HS-27A (cell line): ENCODE data around the gene TCN2.
A peak's percentile ranks its signal among the peaks of the same experiment; 100 is the strongest.
"Not testable (repeated sequence)": the region's sequence is repeated elsewhere in the genome, so short reads cannot be mapped to it uniquely, and the experiment has no call there.

ENCODE experiments used
- DNase-seq: peaks from one replicate; pipeline ENCODE4 v3.0.0-alpha.2; 2012; ENCODE audit warnings: low read depth, missing footprints

TCN2 gene

GRCh38 chr22:30578481-30578880, 28.5 kb upstream of the TCN2 start:
- DNase-seq = no peak

DNA sequence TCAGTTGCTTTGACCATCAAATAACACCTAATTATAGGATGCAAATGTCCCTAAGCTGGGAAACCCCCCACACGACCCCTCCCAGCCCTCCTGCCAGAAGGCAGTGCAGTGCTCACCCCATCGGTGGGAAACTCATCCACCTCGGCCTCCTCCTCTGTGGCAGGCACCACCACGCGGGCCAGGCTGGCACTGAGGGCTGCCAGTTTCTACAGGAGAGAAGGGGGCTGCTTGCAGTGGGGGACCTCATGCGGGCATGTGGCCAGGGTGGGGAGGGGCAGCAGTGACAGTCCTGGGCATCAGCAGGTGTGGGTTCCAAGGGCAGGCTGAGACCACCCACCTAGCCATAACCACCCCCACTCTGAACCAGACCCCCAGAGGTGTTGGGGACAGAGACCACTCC, 26.1 kb upstream of the TCN2 start:
- DNase-seq = no peak

GRCh38 chr22:30582051-30582450, 24.9 kb upstream of the TCN2 start:
- DNase-seq = no peak

DNA sequence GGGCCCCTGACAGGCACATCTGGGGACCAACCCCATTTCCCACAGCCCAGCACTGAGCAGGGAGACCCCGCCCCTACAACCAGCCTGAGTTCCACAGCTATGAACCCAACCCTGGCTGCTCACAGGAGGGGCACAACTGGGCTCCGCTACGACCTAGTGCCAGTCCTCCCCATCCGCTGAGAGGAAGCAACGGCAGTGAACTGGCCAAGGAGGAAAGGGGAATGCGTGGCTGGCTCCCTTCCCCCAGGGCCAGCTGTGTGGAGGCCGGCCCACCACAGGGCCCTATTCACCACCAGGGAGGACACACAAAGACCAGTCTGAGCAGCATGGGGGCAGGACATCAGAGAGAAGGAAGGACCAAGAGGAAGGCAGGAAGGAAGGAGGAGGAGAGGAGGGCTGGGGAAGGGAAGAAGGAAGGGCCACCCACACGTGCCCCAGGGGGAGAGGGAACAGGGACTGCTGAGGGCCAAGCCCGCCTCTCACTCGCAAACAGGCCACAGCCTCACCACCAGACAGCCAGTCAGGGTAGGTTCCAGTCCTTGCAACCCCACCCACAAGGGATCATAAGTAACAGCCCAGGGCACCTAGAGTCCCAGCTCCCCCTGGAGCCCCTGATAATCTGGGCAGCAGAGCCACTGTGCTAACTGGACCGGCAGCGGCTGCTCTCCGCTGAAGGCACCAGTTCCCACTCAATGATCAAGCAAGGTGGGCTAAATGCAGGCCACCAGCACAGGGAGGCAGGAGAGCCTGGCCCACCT, 24.0 kb upstream of the TCN2 start:
- DNase-seq = no peak

- DNase-seq = no peak
Measured at GRCh38 chr22:30584441-30584840, 22.5 kb upstream of the TCN2 start.

DNA sequence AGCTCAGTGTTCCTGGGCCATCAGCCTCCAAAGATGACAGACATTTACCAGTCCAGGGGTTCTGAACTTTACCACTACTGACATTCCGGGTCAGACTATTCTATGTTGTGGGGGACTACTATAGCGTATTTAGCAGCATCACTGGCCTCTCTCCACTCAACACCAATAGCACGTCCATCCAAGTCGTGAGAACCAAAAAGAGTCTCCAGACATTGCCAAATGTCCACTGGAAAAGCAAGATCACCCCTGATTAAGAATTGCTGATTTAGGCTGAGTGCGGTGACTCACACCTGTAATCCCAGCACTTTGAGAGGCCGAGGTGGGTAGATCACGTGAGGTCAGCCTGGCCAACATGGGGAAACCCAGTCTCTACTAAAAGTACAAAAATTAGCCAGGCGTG, 20.6 kb upstream of the TCN2 start:
- no peak for DNase-seq

GRCh38 chr22:30591191-30591587, 15.8 kb upstream of the TCN2 start:
- DNase-seq = no peak

DNA sequence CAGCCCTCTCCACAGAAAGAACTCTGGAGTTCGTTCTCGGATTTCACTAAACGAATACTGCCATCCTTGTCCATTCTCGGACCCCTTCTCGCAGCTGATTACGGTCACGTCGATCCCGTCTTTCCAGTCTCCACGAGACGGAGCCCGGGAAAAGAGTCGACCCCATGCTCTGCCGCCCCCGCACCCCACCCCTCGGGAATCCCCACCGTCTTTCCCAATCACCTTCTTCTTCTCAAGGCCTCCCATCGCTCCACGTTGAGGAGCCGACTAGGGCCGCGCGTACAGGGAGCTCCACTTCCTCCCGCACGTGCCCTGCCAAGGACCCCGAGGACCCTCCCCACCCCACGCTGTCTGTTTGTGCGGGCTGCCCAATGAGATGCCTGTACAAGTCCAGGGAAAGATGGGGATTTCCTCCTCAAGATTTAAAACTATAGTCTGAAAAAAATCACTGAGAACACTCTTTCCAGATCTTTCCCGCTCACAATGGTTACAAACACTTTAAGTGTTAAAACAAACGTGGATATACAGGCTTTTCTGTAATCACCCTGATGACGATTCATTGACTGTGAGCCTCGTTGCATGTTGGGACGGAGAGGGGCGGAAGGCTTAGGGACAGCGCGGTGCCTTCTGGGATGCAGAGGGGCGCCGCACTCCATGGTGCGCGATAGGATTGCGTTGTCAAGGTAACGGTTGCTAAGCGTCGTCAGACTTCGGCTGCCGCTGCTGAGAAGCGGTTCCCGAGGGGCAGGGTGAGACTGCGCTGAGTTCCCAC, 15.2 kb upstream of the TCN2 start, which contains the start of gene PES1:
Gene PES1, minus strand, starts transcription at position 323 of the 772 bp plus-strand sequence. Its CDS starts 77 bp downstream, at position 246.
- DNase-seq = peak; percentile 92

DNA sequence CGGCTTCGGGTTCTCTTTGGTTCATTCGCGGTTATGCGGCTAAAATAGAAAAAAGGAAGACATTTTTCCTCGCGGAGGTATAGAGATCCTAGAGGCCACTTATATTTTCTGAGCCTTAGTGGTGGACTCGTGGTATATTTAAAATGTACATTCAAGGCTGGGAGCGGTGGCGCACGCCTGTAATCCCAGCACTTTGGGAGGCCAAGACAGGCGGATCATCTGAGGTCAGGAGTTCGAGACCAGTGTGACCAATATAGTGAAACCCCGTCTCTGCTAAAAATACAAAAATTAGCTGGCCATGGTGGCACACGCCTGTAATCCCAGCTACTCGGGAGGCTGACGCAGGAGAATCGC, 14.6 kb upstream of the TCN2 start:
- DNase-seq = not testable (repeated sequence)

DNA sequence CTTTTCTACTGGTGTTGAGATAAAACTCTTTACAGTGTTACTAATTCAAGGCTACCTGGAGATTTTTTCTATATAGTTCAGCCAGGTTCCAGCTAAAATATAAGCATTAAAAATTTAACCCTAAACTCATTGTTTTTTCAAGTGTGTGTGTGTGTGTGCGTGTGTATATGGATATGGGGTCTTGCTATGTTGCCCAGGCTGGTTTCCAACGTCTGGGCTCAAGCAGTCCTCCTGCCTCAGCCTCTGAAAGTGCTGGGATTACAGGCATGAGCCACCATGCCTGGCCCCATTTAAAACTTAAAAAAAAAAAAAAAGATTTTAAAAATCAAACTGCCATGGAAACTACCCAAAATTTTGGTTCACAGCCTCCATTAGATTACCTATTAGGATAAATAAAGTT, 10.8 kb upstream of the TCN2 start:
- DNase-seq = no peak

- no peak for DNase-seq
Measured at GRCh38 chr22:30596886-30597285, 10.1 kb upstream of the TCN2 start.

- DNase-seq = no peak
Measured at GRCh38 chr22:30598986-30599385, 8.0 kb upstream of the TCN2 start.

- no peak for DNase-seq
Measured at GRCh38 chr22:30600921-30601320, 6.1 kb upstream of the TCN2 start.

- DNase-seq = no peak
Measured at GRCh38 chr22:30601464-30601863, 5.5 kb upstream of the TCN2 start.

DNA sequence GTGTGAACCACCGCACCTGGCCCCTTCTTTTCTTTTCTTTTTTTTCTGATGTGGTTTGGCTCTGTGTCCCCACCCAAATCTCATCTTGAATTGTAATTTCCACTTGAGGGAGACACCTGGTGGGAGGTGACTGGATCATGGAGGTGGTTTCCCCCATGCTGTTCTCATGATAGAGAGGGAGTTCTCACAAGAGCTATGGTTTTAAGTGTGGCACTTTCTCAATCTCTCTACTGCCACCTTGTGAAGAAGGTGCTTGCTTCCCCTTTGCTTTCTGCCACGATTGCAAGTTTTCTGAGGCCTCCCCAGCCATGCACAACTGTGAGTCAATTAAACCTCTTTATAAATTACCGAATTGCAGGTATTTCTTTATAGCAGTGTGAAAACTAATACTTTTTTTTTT, 4.9 kb upstream of the TCN2 start:
- no peak for DNase-seq

- DNase-seq = no peak
Measured at GRCh38 chr22:30603801-30604200, 3.2 kb upstream of the TCN2 start.

- no peak for DNase-seq
Measured at GRCh38 chr22:30604723-30605122, 2.3 kb upstream of the TCN2 start.

DNA sequence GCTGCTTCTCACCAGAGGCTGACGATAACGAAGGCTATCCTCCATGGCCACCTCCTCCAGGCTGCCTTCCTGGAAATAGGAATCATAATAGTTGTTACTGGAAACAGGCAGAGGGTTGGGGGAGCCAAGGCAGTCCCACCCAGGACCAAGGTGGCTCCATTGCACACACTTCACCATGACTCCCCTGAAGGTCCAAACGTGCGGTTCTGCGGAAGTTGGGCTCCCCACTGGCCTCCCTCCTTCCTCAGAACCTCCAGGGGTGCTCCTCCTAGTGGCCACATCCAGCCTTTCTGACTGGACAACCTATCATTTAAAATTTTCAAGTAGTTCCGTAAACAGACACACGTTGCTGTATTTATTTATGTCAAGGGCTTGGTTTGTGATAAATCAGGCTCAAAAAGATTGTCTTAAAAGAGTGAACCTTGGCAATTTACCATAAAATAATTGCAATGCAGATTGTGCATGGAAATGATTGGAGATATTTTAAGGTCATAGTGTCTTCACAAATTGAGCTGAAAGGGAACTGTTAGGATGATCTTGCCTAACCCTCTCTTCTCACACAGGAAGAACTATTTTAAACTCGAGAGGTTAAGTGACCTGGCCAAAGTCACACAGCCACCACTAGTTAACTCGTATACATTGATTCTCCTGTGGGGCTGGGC, 1.4 kb upstream of the TCN2 start:
- DNase-seq = no peak

DNA sequence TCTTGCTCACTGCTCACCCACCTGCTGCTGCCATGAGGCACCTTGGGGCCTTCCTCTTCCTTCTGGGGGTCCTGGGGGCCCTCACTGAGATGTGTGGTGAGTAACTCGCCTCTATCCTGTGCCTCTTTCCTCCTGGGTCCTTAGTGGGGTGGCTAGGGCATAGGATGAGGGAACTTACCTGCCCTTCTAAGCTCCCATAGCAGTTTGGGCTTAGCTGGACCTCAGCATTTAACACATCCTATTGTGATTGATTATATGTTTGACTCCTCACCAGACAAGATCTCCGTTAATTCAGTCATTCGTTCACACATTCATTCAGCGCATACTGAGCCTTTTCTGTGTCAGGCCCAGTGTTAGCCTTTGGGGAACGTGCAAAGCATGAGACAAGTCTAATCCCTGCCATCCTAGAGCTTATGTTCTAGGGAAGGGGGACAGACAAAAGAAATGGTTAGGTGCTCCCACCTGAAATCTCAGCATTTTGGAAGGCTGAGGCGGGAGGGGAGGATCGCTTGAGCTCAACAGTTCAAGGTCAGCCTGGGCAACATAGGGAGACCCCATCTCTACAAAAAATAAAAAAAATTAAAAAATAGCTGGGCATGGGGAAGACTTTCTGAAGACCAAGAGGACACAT, 441 bp downstream of the TCN2 start:
- DNase-seq = no peak

GRCh38 chr22:30607939-30608338, 965 bp downstream of the TCN2 start:
- DNase-seq = no peak

DNA sequence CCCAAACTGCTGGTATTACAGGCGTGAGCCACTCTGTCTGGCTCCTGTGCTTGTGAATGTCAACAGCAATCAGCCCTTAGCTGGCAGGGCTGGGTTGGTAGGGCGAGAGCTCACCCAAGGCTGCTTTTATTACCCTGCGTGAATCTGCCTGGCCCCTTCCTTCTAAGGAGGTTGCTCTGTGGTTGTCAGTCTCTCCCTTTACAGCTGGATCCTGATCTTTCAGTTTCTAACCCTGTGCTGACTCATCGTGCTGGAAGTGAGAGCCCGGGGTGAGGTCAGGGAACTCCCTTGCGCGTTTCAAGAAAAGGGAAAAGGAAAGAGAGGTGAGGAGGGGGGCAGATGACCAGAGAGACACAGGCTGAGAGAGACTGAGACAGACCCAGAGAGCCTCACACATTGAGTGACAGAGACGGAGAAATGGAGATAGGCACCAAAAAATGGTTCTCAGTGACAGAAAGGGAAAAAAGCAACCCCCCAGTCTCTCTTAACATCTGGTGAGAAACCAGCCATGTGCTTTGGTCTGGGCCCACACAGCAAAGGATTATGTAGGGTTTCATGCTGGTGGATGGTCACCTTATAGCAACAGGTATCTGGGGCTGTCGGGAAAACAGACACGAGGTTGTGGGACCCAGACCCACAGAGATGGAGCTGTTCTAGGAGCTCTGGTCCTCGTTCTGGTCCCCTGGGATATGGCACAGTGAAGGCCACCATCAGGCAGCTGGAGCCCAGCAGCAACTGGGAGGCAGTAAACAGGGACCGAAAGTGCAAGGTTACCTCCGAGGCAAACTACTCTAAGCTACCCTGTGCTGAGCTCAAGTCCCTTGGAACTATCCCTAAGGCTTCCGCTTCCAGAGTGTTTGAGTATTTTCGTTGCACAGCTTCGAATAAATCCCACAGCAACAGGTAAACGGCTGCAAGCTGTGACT, 2.5 kb downstream of the TCN2 start:
- no peak for DNase-seq
